Subcutaneous abdominal adipose tissue (tissue), 5 donors: ENCODE data around the gene ZRSR2.

Experiments
- H3K27ac ChIP-seq: one replicate; pipeline ENCODE4 v1.7.0; 2013; ENCODE audit warnings: low read depth, mild to moderate bottlenecking, inconsistent platforms, low read length, moderate library complexity
- H3K27me3 ChIP-seq, 5 donors: one replicate each; pipeline ENCODE4 v1.7.0; 2013; ENCODE audit warnings: low read length in 5 of 5, inconsistent platforms in 1 of 5; ENCODE audit not compliant: control insufficient read depth in 5 of 5, insufficient read depth in 4 of 5
- H3K36me3 ChIP-seq, 5 donors: one replicate each; pipeline ENCODE4 v1.7.0; 2013; ENCODE audit warnings: low read length in 5 of 5; ENCODE audit not compliant: control insufficient read depth in 5 of 5, insufficient read depth in 5 of 5
- H3K4me1 ChIP-seq, 5 donors: one replicate each; pipeline ENCODE4 v1.7.0; 2013; ENCODE audit warnings: low read length in 5 of 5, mild to moderate bottlenecking in 3 of 5, moderate library complexity in 1 of 5; ENCODE audit not compliant: control insufficient read depth in 5 of 5, insufficient read depth in 5 of 5
- H3K4me3 ChIP-seq, 5 donors: one replicate each; pipeline ENCODE4 v1.7.0; 2013; ENCODE audit warnings: low read length in 5 of 5, low read depth in 1 of 5
- H3K9ac ChIP-seq, 5 donors: one replicate each; pipeline ENCODE4 v1.7.0; 2013; ENCODE audit warnings: low read length in 5 of 5, mild to moderate bottlenecking in 4 of 5, moderate library complexity in 3 of 5
- H3K9me3 ChIP-seq, 5 donors: one replicate each; pipeline ENCODE4 v1.7.0; 2013; ENCODE audit warnings: low read length in 5 of 5; ENCODE audit not compliant: control insufficient read depth in 5 of 5
- donor health status: healthy.
- donor health status: healthy.
- donor health status: healthy.
- donor health status: healthy.
- donor health status: healthy.

The ZRSR2 gene

DNA sequence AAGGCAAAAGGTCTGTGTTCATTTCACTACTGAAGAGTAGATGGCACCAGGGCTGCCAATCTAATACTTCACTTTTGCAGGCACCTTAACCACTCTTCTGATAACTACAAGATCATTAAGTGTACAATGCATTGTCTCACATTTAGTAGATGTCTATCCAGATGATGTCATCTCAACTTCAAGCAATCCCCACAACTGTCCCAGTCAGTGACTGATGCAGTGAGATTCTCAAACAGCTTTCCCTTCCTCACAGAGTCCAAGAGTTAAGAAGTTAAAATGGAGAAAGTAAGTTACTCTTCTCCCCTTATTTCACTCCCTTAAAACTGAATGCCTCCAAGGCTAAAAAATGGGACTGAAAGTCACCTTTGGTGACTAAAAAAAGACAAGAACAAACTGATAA lies 53.7 kb downstream of the ZRSR2 start:
- Histone ChIP-seq H3K27ac (no peak overlapping the region), H3K36me3 (peaks cover 0 to 16% (median 6%) of the 10 kb centered on the region in 5 donors)

DNA sequence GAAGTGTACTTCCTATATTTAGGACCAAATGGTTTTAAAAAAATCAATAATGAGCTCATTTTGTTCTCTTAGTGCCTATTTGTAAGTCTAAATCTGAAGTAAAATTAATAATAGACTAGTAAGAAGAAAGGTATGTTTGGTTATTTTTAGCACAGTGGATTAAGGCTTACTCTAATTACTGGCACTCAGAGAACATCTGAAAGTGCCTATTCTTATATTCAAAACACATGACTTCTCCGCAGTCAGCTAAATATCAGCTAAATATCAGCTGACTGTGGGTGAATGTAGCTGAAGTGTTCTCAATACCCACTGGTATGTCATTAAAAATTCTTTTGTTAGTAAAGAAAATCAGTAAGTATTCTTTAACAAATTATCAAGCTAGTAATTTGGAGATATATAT lies 58.3 kb downstream of the ZRSR2 start:
- Histone ChIP-seq H3K27ac (no peak overlapping the region), H3K4me3 (no peak overlapping the region), H3K4me1 (peaks cover 0 to 3% (median under 1%) of the 10 kb centered on the region in 5 donors), H3K27me3 (peaks cover 0 to 3% (median under 1%) of the 10 kb centered on the region in 5 donors), H3K9me3 (no peaks in the 10 kb centered on the region), H3K9ac (peak overlapping the region in 1 of 5 donors; percentile 38), H3K36me3 (peaks cover 0 to 13% (median 4%) of the 10 kb centered on the region in 5 donors)

More for the DNA sequence above, 53.7 kb downstream of the ZRSR2 start:
- Histone ChIP-seq H3K9ac (no peak overlapping the region), H3K4me3 (no peak overlapping the region), H3K27me3 (peaks cover 0 to 2% (median 0%) of the 10 kb centered on the region in 5 donors), H3K4me1 (no peaks in the 10 kb centered on the region), H3K9me3 (no peaks in the 10 kb centered on the region)

GRCh38 chrX:15849555-15849954 lies 59.3 kb downstream of the ZRSR2 start:
- peaks cover 0 to 9% (median 8%) of the 10 kb centered on the region in 5 donors for H3K4me1 ChIP-seq
- peaks cover 0 to 6% (median 4%) of the 10 kb centered on the region in 5 donors for H3K36me3 ChIP-seq
- no peak overlapping the region for H3K9ac ChIP-seq
- H3K27ac ChIP-seq = no peak overlapping the region
- no peak overlapping the region for H3K4me3 ChIP-seq
- no peaks in the 10 kb centered on the region for H3K9me3 ChIP-seq
- H3K27me3 ChIP-seq = peaks cover 0 to 8% (median 2%) of the 10 kb centered on the region in 5 donors

GRCh38 chrX:15853586-15854079 lies 63.3 kb downstream of the ZRSR2 start:
- Histone ChIP-seq H3K27me3 (peaks cover 0 to 7% (median 2%) of the 10 kb centered on the region in 5 donors), H3K36me3 (no peaks in the 10 kb centered on the region), H3K4me1 (peaks cover 0 to 23% (median 17%) of the 10 kb centered on the region in 5 donors), H3K9ac (peak overlapping the region in 4 of 5 donors; percentile 15 to 73 (median 46)), H3K9me3 (no peaks in the 10 kb centered on the region), H3K4me3 (peak overlapping the region; percentile 63 to 86 (median 79)), H3K27ac (peak overlapping the region; percentile 31)

DNA sequence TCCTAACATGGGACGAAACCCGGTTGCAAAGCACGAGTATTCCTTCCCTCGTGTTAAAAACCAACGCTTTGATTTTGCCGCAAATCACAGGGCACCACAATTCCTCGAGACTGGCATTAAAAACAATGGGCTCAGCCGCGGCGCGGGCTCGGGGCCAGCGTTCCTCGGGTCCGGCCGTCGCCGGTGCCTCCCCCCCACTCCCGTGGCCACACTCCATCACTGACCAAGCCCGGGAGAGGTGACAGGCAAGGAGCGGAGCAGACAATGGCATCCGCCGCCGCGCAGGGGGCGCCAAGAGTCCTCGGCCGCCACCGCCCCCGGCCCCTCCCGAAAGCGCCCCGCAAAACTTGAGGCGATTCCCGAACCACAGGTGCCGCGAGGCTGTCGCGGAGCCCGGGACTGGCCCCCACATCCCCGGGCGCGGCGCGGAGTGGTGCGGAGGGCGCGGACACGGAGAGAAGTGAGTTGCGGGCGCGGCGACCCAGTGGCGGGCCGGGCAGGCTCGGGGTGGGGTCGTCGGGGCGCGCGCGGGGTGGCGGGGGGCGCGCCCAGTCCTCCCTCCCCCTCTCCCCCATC lies 63.9 kb downstream of the ZRSR2 start:
- H3K36me3 ChIP-seq = no peaks in the 10 kb centered on the region
- H3K27me3 ChIP-seq = peaks cover 0 to 7% (median 2%) of the 10 kb centered on the region in 5 donors
- peak overlapping the region; percentile 31 for H3K27ac ChIP-seq
- no peaks in the 10 kb centered on the region for H3K9me3 ChIP-seq
- H3K4me1 ChIP-seq = peaks cover 0 to 23% (median 17%) of the 10 kb centered on the region in 5 donors
- H3K9ac ChIP-seq = peak overlapping the region in 4 of 5 donors; percentile 15 to 73 (median 46)
- peak overlapping the region; percentile 63 to 86 (median 79) for H3K4me3 ChIP-seq

- peak within 1 kb of the TSS; percentile 71 to 83 (median 73) for H3K9ac ChIP-seq
- H3K4me3 ChIP-seq = peak within 1 kb of the TSS; percentile 79 to 94 (median 85)
- H3K27ac ChIP-seq = peak within 1 kb of the TSS; percentile 86
- H3K9me3 ChIP-seq = no peaks in the 10 kb centered on the region
- H3K36me3 ChIP-seq = no peaks in the 10 kb centered on the region
- H3K4me1 ChIP-seq = peaks cover 0 to 23% (median 17%) of the 10 kb centered on the region in 5 donors
- peaks cover 0 to 7% (median 2%) of the 10 kb centered on the region in 5 donors for H3K27me3 ChIP-seq
Observed at GRCh38 chrX:15854712-15855567, 64.7 kb downstream of the ZRSR2 start, which contains the start of gene AP1S2. AP1S2 (minus strand) TSS chrX:15854813; CDS start chrX:15852524, 2,289 bp downstream.

- H3K9me3 ChIP-seq = no peaks in the 10 kb centered on the region
- H3K27ac ChIP-seq = peak overlapping the region; percentile 86
- peaks cover 0 to 23% (median 17%) of the 10 kb centered on the region in 5 donors for H3K4me1 ChIP-seq
- H3K27me3 ChIP-seq = peaks cover 0 to 7% (median 2%) of the 10 kb centered on the region in 5 donors
- no peaks in the 10 kb centered on the region for H3K36me3 ChIP-seq
- peak overlapping the region; percentile 71 to 83 (median 73) for H3K9ac ChIP-seq
- H3K4me3 ChIP-seq = peak overlapping the region; percentile 79 to 94 (median 85)
Observed at GRCh38 chrX:15855568-15856221, 65.4 kb downstream of the ZRSR2 start.

- no peak overlapping the region for H3K4me3 ChIP-seq
- no peaks in the 10 kb centered on the region for H3K36me3 ChIP-seq
- H3K4me1 ChIP-seq = peaks cover 0 to 23% (median 17%) of the 10 kb centered on the region in 5 donors
- peak overlapping the region; percentile 86 for H3K27ac ChIP-seq
- peaks cover 0 to 9% (median 2%) of the 10 kb centered on the region in 5 donors for H3K27me3 ChIP-seq
- no peak overlapping the region for H3K9ac ChIP-seq
- no peaks in the 10 kb centered on the region for H3K9me3 ChIP-seq
Observed at GRCh38 chrX:15856222-15856587, 65.9 kb downstream of the ZRSR2 start.

GRCh38 chrX:15856636-15857035 lies 66.4 kb downstream of the ZRSR2 start:
- H3K4me1 ChIP-seq = peaks cover 0 to 23% (median 17%) of the 10 kb centered on the region in 5 donors
- H3K36me3 ChIP-seq = no peaks in the 10 kb centered on the region
- peaks cover 0 to 13% (median 2%) of the 10 kb centered on the region in 5 donors for H3K27me3 ChIP-seq
- H3K27ac ChIP-seq = peak overlapping the region; percentile 86
- H3K9ac ChIP-seq = no peak overlapping the region
- H3K4me3 ChIP-seq = no peak overlapping the region
- H3K9me3 ChIP-seq = no peaks in the 10 kb centered on the region
